Measurements from ENCODE around the gene NXPH1. TPM values are rescaled to one million over a fixed set of nuclear protein-coding genes. Genes with fewer than 3 reads are reported as not detected.

The NXPH1 gene
- polyA plus RNA-seq, 1 donor (not counting 4 experiments of a cell fraction or from before 2014, with no cell fraction given): not detected

DNA sequence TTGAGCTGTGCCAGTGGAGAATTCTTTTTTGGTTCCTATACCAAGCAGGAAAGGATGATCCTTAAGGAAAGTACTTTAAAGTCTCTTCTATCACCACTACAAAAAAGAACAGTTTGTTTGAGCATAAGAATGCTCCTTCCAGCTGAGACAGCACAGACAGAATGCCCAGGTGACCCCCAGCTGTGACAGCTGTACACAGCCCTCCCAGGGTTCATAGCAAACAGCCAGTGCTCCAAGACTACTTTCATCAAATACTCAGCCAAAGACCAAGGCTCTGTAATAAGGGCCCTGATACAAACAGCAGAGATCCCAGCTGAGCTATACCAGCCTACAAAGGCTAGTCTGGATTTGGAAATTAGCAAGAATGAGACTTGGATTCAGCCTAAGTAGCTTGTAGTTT is 65.7 kb downstream of the NXPH1 start:
- Histone ChIP-seq H3K27me3 (ENCODE audit: control insufficient read depth, extremely low read depth, insufficient read depth, low read length) (no peaks in the 10 kb centered on the region), H4K20me1 (ENCODE audit: control insufficient read depth, extremely low read depth, insufficient read depth, low read length) (no peaks in the 10 kb centered on the region)
- no peak for DNase-seq (ENCODE audit: low read depth, low spot score)

GRCh38 chr7:8500286-8500685 is 66.9 kb downstream of the NXPH1 start:
- TF ChIP-seq, protein P1, sequence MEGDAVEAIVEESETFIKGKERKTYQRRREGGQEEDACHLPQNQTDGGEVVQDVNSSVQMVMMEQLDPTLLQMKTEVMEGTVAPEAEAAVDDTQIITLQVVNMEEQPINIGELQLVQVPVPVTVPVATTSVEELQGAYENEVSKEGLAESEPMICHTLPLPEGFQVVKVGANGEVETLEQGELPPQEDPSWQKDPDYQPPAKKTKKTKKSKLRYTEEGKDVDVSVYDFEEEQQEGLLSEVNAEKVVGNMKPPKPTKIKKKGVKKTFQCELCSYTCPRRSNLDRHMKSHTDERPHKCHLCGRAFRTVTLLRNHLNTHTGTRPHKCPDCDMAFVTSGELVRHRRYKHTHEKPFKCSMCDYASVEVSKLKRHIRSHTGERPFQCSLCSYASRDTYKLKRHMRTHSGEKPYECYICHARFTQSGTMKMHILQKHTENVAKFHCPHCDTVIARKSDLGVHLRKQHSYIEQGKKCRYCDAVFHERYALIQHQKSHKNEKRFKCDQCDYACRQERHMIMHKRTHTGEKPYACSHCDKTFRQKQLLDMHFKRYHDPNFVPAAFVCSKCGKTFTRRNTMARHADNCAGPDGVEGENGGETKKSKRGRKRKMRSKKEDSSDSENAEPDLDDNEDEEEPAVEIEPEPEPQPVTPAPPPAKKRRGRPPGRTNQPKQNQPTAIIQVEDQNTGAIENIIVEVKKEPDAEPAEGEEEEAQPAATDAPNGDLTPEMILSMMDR (optimal IDR thresholded peaks at IDR 0.05 in 1 of 3, IDR thresholded peaks at IDR 0.05 in 1 of 3, conservative IDR thresholded peaks at IDR 0.05 in 1 of 3; ENCODE audit: extremely low read depth in 1 of 3, insufficient read depth in 2 of 3, low read length in 3 of 3): no peak
- no peak for TF ChIP-seq EZH2 (IDR thresholded peaks at IDR 0.05; ENCODE audit: low read length)

More for the DNA sequence above, 65.7 kb downstream of the NXPH1 start:
- H3K9ac ChIP-seq (ENCODE audit: control insufficient read depth, extremely low read depth, insufficient read depth, low read length): no peak overlapping the region
- no peak for FAIRE-seq
- H3K4me3 ChIP-seq (ENCODE audit: control insufficient read depth in 2 of 3, extremely low read depth in 1 of 3, insufficient read depth in 2 of 3, low read depth in 1 of 3, low read length in 3 of 3): no peak overlapping the region
- no peaks in the 10 kb centered on the region for H3K9me1 ChIP-seq (ENCODE audit: control insufficient read depth, extremely low read depth, insufficient read depth, low read length)
- H3K79me2 ChIP-seq (ENCODE audit: control insufficient read depth, insufficient read depth, low read length): no peaks in the 10 kb centered on the region
- no peaks in the 10 kb centered on the region for H3K36me3 ChIP-seq (ENCODE audit: control insufficient read depth in 2 of 2, extremely low read depth in 1 of 2, insufficient read depth in 2 of 2, low read length in 2 of 2)
- H3K4me1 ChIP-seq (ENCODE audit: control insufficient read depth, extremely low read depth, insufficient read depth, low read length): no peaks in the 10 kb centered on the region
- H3K9me3 ChIP-seq (ENCODE audit: control insufficient read depth, low read depth, low read length): no peaks in the 10 kb centered on the region
- H3K4me2 ChIP-seq (ENCODE audit: control insufficient read depth, extremely low read depth, insufficient read depth, low read depth, low read length): no peak overlapping the region
- H2AFZ ChIP-seq (ENCODE audit: control insufficient read depth, low read length): no peak overlapping the region
- H3K27ac ChIP-seq (ENCODE audit: control insufficient read depth, insufficient read depth, low read length): no peak overlapping the region
- dilution Hi-C loops (cut with MboI; ENCODE audit: extremely low pct_ligation_motif_present, low sequenced_read_pairs): no loop called here
- TF ChIP-seq, protein P1 (optimal IDR thresholded peaks at IDR 0.05 in 1 of 3, IDR thresholded peaks at IDR 0.05 in 1 of 3, conservative IDR thresholded peaks at IDR 0.05 in 1 of 3; ENCODE audit: extremely low read depth in 1 of 3, insufficient read depth in 2 of 3, low read length in 3 of 3): no peak
- TF ChIP-seq EZH2 (IDR thresholded peaks at IDR 0.05; ENCODE audit: low read length): no peak

More at GRCh38 chr7:8500286-8500685, 66.9 kb downstream of the NXPH1 start:
- no peaks in the 10 kb centered on the region for H3K9me1 ChIP-seq (ENCODE audit: control insufficient read depth, extremely low read depth, insufficient read depth, low read length)
- H3K27ac ChIP-seq (ENCODE audit: control insufficient read depth, insufficient read depth, low read length): no peak overlapping the region
- DNase-seq (ENCODE audit: low read depth, low spot score) (no peak), FAIRE-seq (no peak)
- H3K4me3 ChIP-seq (ENCODE audit: control insufficient read depth in 2 of 3, extremely low read depth in 1 of 3, insufficient read depth in 2 of 3, low read depth in 1 of 3, low read length in 3 of 3): no peak overlapping the region
- dilution Hi-C loops (cut with MboI; ENCODE audit: extremely low pct_ligation_motif_present, low sequenced_read_pairs): no loop called here
- no peaks in the 10 kb centered on the region for H3K9me3 ChIP-seq (ENCODE audit: control insufficient read depth, low read depth, low read length)
- no peaks in the 10 kb centered on the region for H3K27me3 ChIP-seq (ENCODE audit: control insufficient read depth, extremely low read depth, insufficient read depth, low read length)
- no peaks in the 10 kb centered on the region for H3K4me1 ChIP-seq (ENCODE audit: control insufficient read depth, extremely low read depth, insufficient read depth, low read length)
- no peak overlapping the region for H3K9ac ChIP-seq (ENCODE audit: control insufficient read depth, extremely low read depth, insufficient read depth, low read length)
- H2AFZ ChIP-seq (ENCODE audit: control insufficient read depth, low read length): no peak overlapping the region
- H3K4me2 ChIP-seq (ENCODE audit: control insufficient read depth, extremely low read depth, insufficient read depth, low read depth, low read length): no peak overlapping the region
- no peaks in the 10 kb centered on the region for H4K20me1 ChIP-seq (ENCODE audit: control insufficient read depth, extremely low read depth, insufficient read depth, low read length)
- H3K36me3 ChIP-seq (ENCODE audit: control insufficient read depth in 2 of 2, extremely low read depth in 1 of 2, insufficient read depth in 2 of 2, low read length in 2 of 2): no peaks in the 10 kb centered on the region
- H3K79me2 ChIP-seq (ENCODE audit: control insufficient read depth, insufficient read depth, low read length): no peaks in the 10 kb centered on the region

Measured in keratinocyte (primary cell).